ENCODE results near the gene OR1L6. TPM values are rescaled to one million over a fixed set of nuclear protein-coding genes. Genes with fewer than 3 reads are reported as not detected.

The OR1L6 gene
- total and polyA plus RNA-seq, 9 of the 15 experiments (the other 6 are each of a cell fraction or from before 2014, with no cell fraction given) = not detected

GRCh38 chr9:122767817-122768216 lies 25.7 kb downstream of the OR1L6 start:
- no peak for DNase-seq (ENCODE audit: extremely low read depth in 1 of 4, low spot score in 3 of 4)
- FAIRE-seq = no peak
- Histone ChIP-seq H3K4me2 (ENCODE audit: insufficient read depth, low read length) (no peak overlapping the region), H4K20me1 (replicated peaks; ENCODE audit: control insufficient read depth, insufficient read depth, low read length) (no peaks in the 10 kb centered on the region), H2AFZ (ENCODE audit: low read depth, low read length) (no peak overlapping the region), H3K4me3 (no peak overlapping the region), H3K36me3 (ENCODE audit: control insufficient read depth, insufficient read depth, low read length) (no peaks in the 10 kb centered on the region), H3K27me3 (ENCODE audit: control insufficient read depth in 2 of 2, insufficient read depth in 2 of 2, low read length in 2 of 2) (no peaks in the 10 kb centered on the region), H3K27ac (ENCODE audit: extremely low read depth, low read depth, low read length) (no peak overlapping the region), H3K79me2 (ENCODE audit: control insufficient read depth, insufficient read depth, low read length) (no peaks in the 10 kb centered on the region), H3K4me1 (replicated peaks in 1 of 2; ENCODE audit: control insufficient read depth in 2 of 2, insufficient read depth in 2 of 2, low read length in 2 of 2) (no peaks in the 10 kb centered on the region), H3K9ac (ENCODE audit: insufficient read depth in 1 of 2, low read depth in 2 of 2, low read length in 2 of 2) (no peak overlapping the region), H3K9me1 (ENCODE audit: control insufficient read depth, insufficient read depth, low read length) (no peaks in the 10 kb centered on the region), H3K9me3 (replicated peaks; ENCODE audit: control insufficient read depth, insufficient read depth, low read depth, low read length) (no peaks in the 10 kb centered on the region)
- ATAC-seq = no peak
- POLR2A ChIA-PET = no interaction called here
- 0% methylated on average over 4 of the region's 4 CpGs for WGBS (ENCODE audit: insufficient coverage, low coverage, missing lambda C conversion rate)
- in situ Hi-C loops (cut with MboI) = no loop called here
- no TSS peak for BruUV-seq (replicated peaks)
- intact Hi-C loops (cut with micrococcal nuclease) = no loop called here
- CTCF ChIA-PET (ENCODE audit: low intra/inter-chr PET ratio) = no interaction called here
- TF ChIP-seq ZNF57 (CRISPR knock-in tag; IDR thresholded peaks at IDR 0.05) = no peak
- TF ChIP-seq SRSF1 (IDR thresholded peaks at IDR 0.05; ENCODE audit: low read depth, low read length) = no peak
- TF ChIP-seq ZNF274 (IDR thresholded peaks at IDR 0.05; ENCODE audit: borderline replicate concordance, low read depth, low read length) = no peak
- TF ChIP-seq ZNF644 (tag; IDR thresholded peaks at IDR 0.05; ENCODE audit: low read depth) = no peak
- no peak for TF ChIP-seq ESRRA (IDR thresholded peaks at IDR 0.05; ENCODE audit: borderline replicate concordance, low read depth)

GRCh38 chr9:122777052-122777451 lies 34.9 kb downstream of the OR1L6 start:
- TF ChIP-seq ZBTB33 (CRISPR knock-in tag; IDR thresholded peaks at IDR 0.05) = no peak
- TF ChIP-seq SREBF1 (IDR thresholded peaks at IDR 0.05; ENCODE audit: borderline replicate concordance, low read depth, low read length) = no peak
- no peak for TF ChIP-seq TCF3 (CRISPR knock-in tag; IDR thresholded peaks at IDR 0.05)
- TF ChIP-seq ZNF311 (CRISPR knock-in tag; IDR thresholded peaks at IDR 0.05) = no peak
- TF ChIP-seq ZC3H8 (IDR thresholded peaks at IDR 0.05) = no peak
- no peak for TF ChIP-seq SOX6 (IDR thresholded peaks at IDR 0.05)
- no peak for TF ChIP-seq IRF2 (CRISPR knock-in tag; IDR thresholded peaks at IDR 0.05)
- TF ChIP-seq CSDE1 (IDR thresholded peaks at IDR 0.05) = no peak
- TF ChIP-seq HSF4 (CRISPR knock-in tag; IDR thresholded peaks at IDR 0.05; ENCODE audit: borderline replicate concordance) = no peak
- Histone ChIP-seq H4K20me1 (replicated peaks; ENCODE audit: control insufficient read depth, insufficient read depth, low read length) (no peaks in the 10 kb centered on the region), H3K27ac (ENCODE audit: extremely low read depth, low read depth, low read length) (no peak overlapping the region), H3K79me2 (ENCODE audit: control insufficient read depth, insufficient read depth, low read length) (no peaks in the 10 kb centered on the region), H2AFZ (ENCODE audit: low read depth, low read length) (no peak overlapping the region), H3K27me3 (ENCODE audit: control insufficient read depth in 2 of 2, insufficient read depth in 2 of 2, low read length in 2 of 2) (peaks cover 7 to 9% of the 10 kb centered on the region in 2 experiments; a peak in 3 of 5 replicates), H3K4me3 (no peak overlapping the region), H3K4me1 (replicated peaks in 1 of 2; ENCODE audit: control insufficient read depth in 2 of 2, insufficient read depth in 2 of 2, low read length in 2 of 2) (no peaks in the 10 kb centered on the region), H3K4me2 (ENCODE audit: insufficient read depth, low read length) (no peak overlapping the region), H3K9me3 (replicated peaks; ENCODE audit: control insufficient read depth, insufficient read depth, low read depth, low read length) (no peaks in the 10 kb centered on the region), H3K9me1 (ENCODE audit: control insufficient read depth, insufficient read depth, low read length) (peaks cover 3% of the 10 kb centered on the region), H3K36me3 (ENCODE audit: control insufficient read depth, insufficient read depth, low read length) (no peaks in the 10 kb centered on the region), H3K9ac (ENCODE audit: insufficient read depth in 1 of 2, low read depth in 2 of 2, low read length in 2 of 2) (no peak overlapping the region)
- WGBS (ENCODE audit: insufficient coverage, low coverage, missing lambda C conversion rate) = 6% methylated on average over 8 of the region's 8 CpGs
- DNase-seq (ENCODE audit: extremely low read depth in 1 of 4, low spot score in 3 of 4) = no peak
- BruUV-seq (replicated peaks) = no TSS peak
- FAIRE-seq = no peak
- CTCF ChIA-PET (ENCODE audit: low intra/inter-chr PET ratio) = no interaction called here
- intact Hi-C loops (cut with micrococcal nuclease) = no loop called here
- no peak for ATAC-seq
- POLR2A ChIA-PET = no interaction called here
- in situ Hi-C loops (cut with MboI) = no loop called here

Measured in K562 (cell line).